ENCODE results near the gene MLST8. TPM values are rescaled to one million over a fixed set of nuclear protein-coding genes. Genes with fewer than 3 reads are reported as not detected.

Gene MLST8
- total and polyA plus RNA-seq, 7 donors: 30.6 to 58.7 (median 41.4) TPM

DNA sequence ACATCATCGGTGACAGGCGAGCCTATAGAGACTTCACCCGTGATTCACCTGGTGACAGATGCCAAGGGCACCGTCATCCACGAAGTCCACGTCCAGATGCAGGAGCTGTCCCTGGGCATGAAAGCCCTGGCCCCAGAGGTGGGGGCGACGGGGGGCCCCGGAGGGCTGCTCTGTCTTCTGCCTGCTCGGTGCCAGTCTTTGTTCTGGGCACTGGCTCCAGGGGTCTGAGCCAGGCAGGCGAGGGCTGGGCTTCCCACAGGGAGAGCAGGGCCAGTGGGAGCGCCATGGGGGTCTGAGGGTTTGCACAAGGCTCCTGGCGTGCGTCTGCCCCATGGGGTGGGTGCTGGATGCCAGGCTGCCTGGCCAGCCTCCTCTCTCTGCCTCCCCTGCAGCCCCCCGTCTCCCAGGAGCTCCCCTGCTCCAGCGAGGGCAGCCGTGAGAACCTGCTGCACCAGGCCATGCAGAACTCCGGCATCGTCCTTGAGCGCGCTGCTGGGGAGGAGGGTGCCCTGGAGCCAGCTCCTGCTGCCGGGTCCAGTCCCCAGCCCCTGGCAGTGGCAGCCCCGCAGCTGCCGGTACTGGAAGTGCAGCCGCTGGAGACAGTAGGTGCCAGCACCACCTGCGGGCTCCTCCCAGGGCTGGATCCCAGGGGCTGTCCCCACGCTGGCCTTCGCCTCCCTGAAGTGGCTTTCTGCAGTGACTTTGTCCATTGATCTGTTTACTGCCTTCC lies 28.0 kb downstream of the MLST8 start:
- Histone ChIP-seq H3K4me1 (peaks cover 0 to 26% (median 24%) of the 10 kb centered on the region in 4 donors), H3K9me3 (no peaks in the 10 kb centered on the region), H3K27ac (no peak overlapping the region), H3K27me3 (peaks cover 17 to 51% (median 26%) of the 10 kb centered on the region in 3 donors), H3K4me3 (no peak overlapping the region), H3K36me3 (peaks cover 65 to 77% (median 72%) of the 10 kb centered on the region in 4 donors)
- DNase-seq: no peak
- intact Hi-C loops (cut with DNase I): no loop called here
- 95% methylated on average over 28 of the region's 28 CpGs for WGBS, 2 donors
- TF ChIP-seq, protein P1, sequence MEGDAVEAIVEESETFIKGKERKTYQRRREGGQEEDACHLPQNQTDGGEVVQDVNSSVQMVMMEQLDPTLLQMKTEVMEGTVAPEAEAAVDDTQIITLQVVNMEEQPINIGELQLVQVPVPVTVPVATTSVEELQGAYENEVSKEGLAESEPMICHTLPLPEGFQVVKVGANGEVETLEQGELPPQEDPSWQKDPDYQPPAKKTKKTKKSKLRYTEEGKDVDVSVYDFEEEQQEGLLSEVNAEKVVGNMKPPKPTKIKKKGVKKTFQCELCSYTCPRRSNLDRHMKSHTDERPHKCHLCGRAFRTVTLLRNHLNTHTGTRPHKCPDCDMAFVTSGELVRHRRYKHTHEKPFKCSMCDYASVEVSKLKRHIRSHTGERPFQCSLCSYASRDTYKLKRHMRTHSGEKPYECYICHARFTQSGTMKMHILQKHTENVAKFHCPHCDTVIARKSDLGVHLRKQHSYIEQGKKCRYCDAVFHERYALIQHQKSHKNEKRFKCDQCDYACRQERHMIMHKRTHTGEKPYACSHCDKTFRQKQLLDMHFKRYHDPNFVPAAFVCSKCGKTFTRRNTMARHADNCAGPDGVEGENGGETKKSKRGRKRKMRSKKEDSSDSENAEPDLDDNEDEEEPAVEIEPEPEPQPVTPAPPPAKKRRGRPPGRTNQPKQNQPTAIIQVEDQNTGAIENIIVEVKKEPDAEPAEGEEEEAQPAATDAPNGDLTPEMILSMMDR (IDR thresholded peaks at IDR 0.05): no peak
- TF ChIP-seq EP300 (IDR thresholded peaks at IDR 0.05): no peak
- no peak for TF ChIP-seq POLR2A (IDR thresholded peaks at IDR 0.05)
- TF ChIP-seq POLR2AphosphoS5 (IDR thresholded peaks at IDR 0.05): no peak

DNA sequence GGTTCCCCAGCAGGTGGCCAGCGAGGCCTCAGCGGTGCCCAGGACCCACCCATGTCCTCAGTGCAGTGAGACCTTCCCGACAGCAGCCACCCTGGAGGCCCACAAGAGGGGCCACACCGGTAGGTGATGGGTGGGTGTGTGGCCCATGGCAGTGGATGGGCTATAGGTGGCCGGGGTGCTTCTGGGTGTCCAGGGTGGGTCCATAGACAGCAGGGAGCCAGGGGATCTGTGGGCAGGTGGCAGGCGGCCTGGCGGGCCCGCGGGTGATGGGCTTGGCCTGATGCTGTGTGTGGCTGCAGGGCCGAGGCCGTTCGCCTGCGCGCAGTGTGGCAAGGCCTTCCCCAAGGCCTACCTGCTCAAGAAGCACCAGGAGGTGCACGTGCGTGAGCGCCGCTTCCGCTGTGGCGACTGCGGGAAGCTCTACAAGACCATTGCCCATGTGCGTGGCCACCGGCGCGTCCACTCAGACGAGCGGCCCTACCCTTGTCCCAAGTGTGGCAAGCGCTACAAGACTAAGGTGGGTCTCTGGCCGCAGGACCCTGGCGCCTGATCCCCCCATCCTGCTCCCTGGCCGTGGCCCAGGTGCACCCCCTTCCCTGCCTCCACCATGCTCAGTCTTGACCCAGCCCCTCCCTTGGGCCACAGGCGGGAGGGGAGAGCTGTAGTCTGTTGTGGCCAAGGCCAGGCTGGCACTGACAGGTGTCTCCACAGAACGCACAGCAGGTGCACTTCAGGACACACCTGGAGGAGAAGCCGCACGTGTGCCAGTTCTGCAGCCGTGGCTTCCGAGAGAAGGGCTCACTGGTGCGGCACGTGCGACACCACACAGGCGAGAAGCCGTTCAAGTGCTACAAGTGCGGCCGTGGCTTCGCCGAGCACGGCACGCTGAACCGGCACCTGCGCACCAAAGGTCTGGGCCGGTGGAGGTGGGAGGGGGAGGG lies 28.9 kb downstream of the MLST8 start:
- intact Hi-C loops (cut with DNase I): no loop called here

DNA sequence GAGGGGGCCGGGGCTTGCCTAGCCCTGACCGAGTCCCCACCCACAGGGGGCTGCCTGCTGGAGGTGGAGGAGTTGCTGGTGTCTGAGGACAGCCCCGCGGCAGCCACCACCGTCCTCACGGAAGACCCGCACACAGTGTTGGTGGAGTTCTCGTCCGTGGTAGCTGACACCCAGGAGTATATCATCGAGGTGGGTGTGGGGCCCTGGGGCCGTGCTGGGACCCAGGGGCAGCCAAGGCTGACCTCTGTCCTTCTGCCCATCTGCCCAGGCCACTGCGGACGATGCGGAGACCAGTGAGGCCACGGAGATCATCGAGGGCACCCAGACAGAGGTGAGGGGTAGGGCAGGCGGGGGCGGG lies 29.5 kb downstream of the MLST8 start:
- DNase-seq: no peak
- Histone ChIP-seq H3K9me3 (no peaks in the 10 kb centered on the region), H3K27ac (no peak overlapping the region), H3K36me3 (peaks cover 49 to 63% (median 56%) of the 10 kb centered on the region in 4 donors), H3K27me3 (peaks cover 17 to 53% (median 26%) of the 10 kb centered on the region in 3 donors), H3K4me3 (no peak overlapping the region), H3K4me1 (peaks cover 0 to 27% (median 24%) of the 10 kb centered on the region in 4 donors)
- 92 to 93% methylated on average over 18 of the region's 18 CpGs for WGBS, 2 donors
- TF ChIP-seq POLR2A (IDR thresholded peaks at IDR 0.05) (no peak), EP300 (IDR thresholded peaks at IDR 0.05) (no peak), POLR2AphosphoS5 (IDR thresholded peaks at IDR 0.05) (no peak)
- TF ChIP-seq, protein P1 (IDR thresholded peaks at IDR 0.05): no peak
- intact Hi-C loops (cut with DNase I): no loop called here

More for the DNA sequence above, 28.9 kb downstream of the MLST8 start:
- DNase-seq: no peak
- H3K4me1 ChIP-seq: peaks cover 0 to 27% (median 24%) of the 10 kb centered on the region in 4 donors
- no peak overlapping the region for H3K27ac ChIP-seq
- 82 to 92% methylated on average over 51 of the region's 51 CpGs for WGBS, 2 donors
- TF ChIP-seq EP300 (IDR thresholded peaks at IDR 0.05) (no peak), POLR2A (IDR thresholded peaks at IDR 0.05) (no peak), POLR2AphosphoS5 (IDR thresholded peaks at IDR 0.05) (no peak)
- TF ChIP-seq, protein P1 (IDR thresholded peaks at IDR 0.05): no peak
- no peaks in the 10 kb centered on the region for H3K9me3 ChIP-seq
- H3K36me3 ChIP-seq: peaks cover 55 to 68% (median 63%) of the 10 kb centered on the region in 4 donors
- H3K4me3 ChIP-seq: no peak overlapping the region
- H3K27me3 ChIP-seq: peaks cover 17 to 53% (median 26%) of the 10 kb centered on the region in 3 donors

DNA sequence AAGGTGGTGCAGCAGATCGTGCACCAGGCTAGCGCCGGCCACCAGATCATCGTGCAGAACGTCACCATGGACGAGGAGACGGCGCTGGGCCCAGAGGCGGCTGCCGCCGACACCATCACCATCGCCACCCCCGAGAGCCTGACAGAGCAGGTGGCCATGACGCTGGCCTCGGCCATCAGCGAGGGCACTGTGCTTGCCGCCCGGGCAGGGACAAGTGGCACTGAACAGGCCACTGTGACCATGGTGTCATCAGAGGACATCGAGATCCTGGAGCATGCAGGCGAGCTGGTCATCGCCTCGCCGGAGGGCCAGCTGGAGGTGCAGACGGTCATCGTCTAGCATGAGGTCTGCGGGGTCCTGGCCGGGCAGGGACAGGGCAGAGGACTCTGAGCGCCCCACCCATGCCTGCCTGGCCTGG lies 30.0 kb downstream of the MLST8 start:
- Histone ChIP-seq H3K4me3 (no peak overlapping the region), H3K27me3 (peaks cover 17 to 53% (median 26%) of the 10 kb centered on the region in 3 donors), H3K4me1 (peaks cover 0 to 27% (median 24%) of the 10 kb centered on the region in 4 donors), H3K36me3 (peaks cover 48 to 63% (median 52%) of the 10 kb centered on the region in 4 donors), H3K9me3 (no peaks in the 10 kb centered on the region), H3K27ac (no peak overlapping the region)
- WGBS, 2 donors: 87 to 94% methylated on average over 28 of the region's 28 CpGs
- intact Hi-C loops (cut with DNase I): no loop called here
- no peak for TF ChIP-seq EP300 (IDR thresholded peaks at IDR 0.05)
- DNase-seq: no peak
